Natural killer cell (primary cell): Measurements from ENCODE around the gene HSD17B12. TPM values are rescaled to one million over a fixed set of nuclear protein-coding genes. Genes with fewer than 3 reads are reported as not detected.
"Not testable (repeated sequence)": the region's sequence is repeated elsewhere in the genome, so short reads cannot be mapped to it uniquely, and the experiment has no call there.

Experiments used
- ATAC-seq, 3 donors: fragments of 150-1000 bp in 2 of 3; fragments of 200-7000 bp in 1 of 3; cut with Tn5 transposase; 1 replicate in 1 of 3; 2 replicates in 2 of 3; pipeline ENCODE4 v1.10.0; 2021; ENCODE audit warnings: mild to moderate bottlenecking in 2 of 3, moderate library complexity in 2 of 3
- DNase-seq, 2 donors: peaks; one replicate each; pipeline versions ENCODE4 v3.0.0 to v3.0.0-alpha.2; 2013 to 2021; ENCODE audit warnings: mixed read lengths in 1 of 2
- H3K27ac ChIP-seq: one replicate; pipeline ENCODE4 v1.5.1; 2013; ENCODE audit warnings: mild to moderate bottlenecking, low read length
- H3K27me3 ChIP-seq: one replicate; pipeline ENCODE4 v1.6.1; 2013; ENCODE audit warnings: low read length; ENCODE audit not compliant: control insufficient read depth, insufficient read depth
- H3K36me3 ChIP-seq: one replicate; pipeline ENCODE4 v1.6.1; 2013; ENCODE audit warnings: low read length; ENCODE audit not compliant: control insufficient read depth, insufficient read depth
- H3K4me1 ChIP-seq: one replicate; pipeline ENCODE4 v1.6.1; 2013; ENCODE audit warnings: low read length; ENCODE audit not compliant: control insufficient read depth, insufficient read depth
- H3K4me3 ChIP-seq: one replicate; pipeline ENCODE4 v1.5.1; 2013; ENCODE audit warnings: low read length
- H3K9me3 ChIP-seq: one replicate; pipeline ENCODE4 v1.6.1; 2013; ENCODE audit warnings: low read length; ENCODE audit not compliant: control insufficient read depth, insufficient read depth
- H3K27ac Mint-ChIP-seq, 2 donors: one replicate each; pipeline ENCODE4 v1.8.0; 2022; ENCODE audit warnings: mild to moderate bottlenecking in 2 of 2, mixed read lengths in 2 of 2, moderate library complexity in 1 of 2
- H3K27me3 Mint-ChIP-seq, 2 donors: one replicate each; pipeline ENCODE4 v1.8.0; 2022; ENCODE audit warnings: low read depth in 2 of 2, mixed read lengths in 2 of 2
- H3K36me3 Mint-ChIP-seq: one replicate; pipeline ENCODE4 v1.8.0; 2022; ENCODE audit warnings: mixed read lengths
- H3K4me1 Mint-ChIP-seq, 2 donors: one replicate each; pipeline ENCODE4 v1.8.0; 2022; ENCODE audit warnings: mixed read lengths in 2 of 2
- H3K4me3 Mint-ChIP-seq: one replicate; pipeline ENCODE4 v1.8.0; 2022; ENCODE audit warnings: mild to moderate bottlenecking, moderate library complexity, mixed read lengths
- H3K9me3 Mint-ChIP-seq, 2 donors: one replicate each; pipeline ENCODE4 v1.8.0; 2022; ENCODE audit warnings: mixed read lengths in 2 of 2
- WGBS: methylation state at CpG from one replicate; pipeline ENCODE4 v1.1.7; 2013; ENCODE audit warnings: missing lambda C conversion rate; ENCODE audit not compliant: insufficient coverage; 5-methylcytosine and 5-hydroxymethylcytosine counted together
- intact Hi-C: fragments of 100-400 bp; cut with micrococcal nuclease; formaldehyde crosslinking; loops from one replicate; pipeline ENCODE4 v1.14.2; 2022
- total RNA-seq, 4 donors: library from RNA; stranded (reverse); fragments of 120-200 nt in 1 of 4; gene quantifications; one replicate each; pipeline versions ENCODE4 v1.2.3 to v1.2.4, GENCODE V29; 2013 to 2022
- TF ChIP-seq, protein P1 (sequence below): fragments of 200-600 bp; IDR thresholded peaks from one replicate; pipeline ENCODE4 v1.8.0; 2022; ENCODE audit warnings: antibody characterized with exemption

Gene HSD17B12
- total RNA-seq, 3 donors from 2014 or later (not counting 1 experiment from before 2014, with no cell fraction given): 21.0 to 26.3 (median 26.1) TPM

DNA sequence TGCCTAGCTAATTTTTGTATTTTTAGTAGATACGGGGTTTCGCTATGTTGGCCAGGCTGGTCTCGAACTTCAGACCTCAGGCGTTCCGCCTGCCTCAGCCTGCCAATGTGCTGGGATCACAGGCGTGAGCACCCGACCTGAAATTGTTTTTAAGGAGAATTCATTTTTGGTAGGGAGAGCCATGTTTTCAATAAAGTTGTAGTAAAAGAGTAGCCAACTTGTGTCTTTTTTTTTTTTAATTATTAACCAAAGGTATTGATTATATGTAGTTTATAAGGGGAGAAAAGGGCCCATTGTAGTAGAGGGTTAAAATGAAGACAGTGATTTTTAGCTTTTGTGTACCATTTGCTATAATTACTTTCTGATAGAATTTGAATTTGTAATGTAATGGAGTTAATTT is 31.6 kb upstream of the HSD17B12 start:
- WGBS: 98% methylated on average over 6 of the region's 7 CpGs
- Mint-ChIP-seq H3K36me3 (no peaks in the 10 kb centered on the region), H3K9me3 (peaks cover 0 to 6% of the 10 kb centered on the region in 2 donors), H3K27me3 (peaks cover 0 to 3% of the 10 kb centered on the region in 2 donors), H3K4me3 (no peak overlapping the region), H3K4me1 (peaks cover 10 to 11% of the 10 kb centered on the region in 2 donors), H3K27ac (no peak overlapping the region)
- ATAC-seq (no peak), DNase-seq (no peak)
- peaks cover 8% of the 10 kb centered on the region for H3K4me1 ChIP-seq
- H3K27me3 ChIP-seq: peaks cover 4% of the 10 kb centered on the region
- intact Hi-C loops: no loop called here
- no peak overlapping the region for H3K4me3 ChIP-seq
- TF ChIP-seq, protein P1, sequence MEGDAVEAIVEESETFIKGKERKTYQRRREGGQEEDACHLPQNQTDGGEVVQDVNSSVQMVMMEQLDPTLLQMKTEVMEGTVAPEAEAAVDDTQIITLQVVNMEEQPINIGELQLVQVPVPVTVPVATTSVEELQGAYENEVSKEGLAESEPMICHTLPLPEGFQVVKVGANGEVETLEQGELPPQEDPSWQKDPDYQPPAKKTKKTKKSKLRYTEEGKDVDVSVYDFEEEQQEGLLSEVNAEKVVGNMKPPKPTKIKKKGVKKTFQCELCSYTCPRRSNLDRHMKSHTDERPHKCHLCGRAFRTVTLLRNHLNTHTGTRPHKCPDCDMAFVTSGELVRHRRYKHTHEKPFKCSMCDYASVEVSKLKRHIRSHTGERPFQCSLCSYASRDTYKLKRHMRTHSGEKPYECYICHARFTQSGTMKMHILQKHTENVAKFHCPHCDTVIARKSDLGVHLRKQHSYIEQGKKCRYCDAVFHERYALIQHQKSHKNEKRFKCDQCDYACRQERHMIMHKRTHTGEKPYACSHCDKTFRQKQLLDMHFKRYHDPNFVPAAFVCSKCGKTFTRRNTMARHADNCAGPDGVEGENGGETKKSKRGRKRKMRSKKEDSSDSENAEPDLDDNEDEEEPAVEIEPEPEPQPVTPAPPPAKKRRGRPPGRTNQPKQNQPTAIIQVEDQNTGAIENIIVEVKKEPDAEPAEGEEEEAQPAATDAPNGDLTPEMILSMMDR: no peak
- no peaks in the 10 kb centered on the region for H3K9me3 ChIP-seq
- H3K36me3 ChIP-seq: no peaks in the 10 kb centered on the region
- no peak overlapping the region for H3K27ac ChIP-seq

DNA sequence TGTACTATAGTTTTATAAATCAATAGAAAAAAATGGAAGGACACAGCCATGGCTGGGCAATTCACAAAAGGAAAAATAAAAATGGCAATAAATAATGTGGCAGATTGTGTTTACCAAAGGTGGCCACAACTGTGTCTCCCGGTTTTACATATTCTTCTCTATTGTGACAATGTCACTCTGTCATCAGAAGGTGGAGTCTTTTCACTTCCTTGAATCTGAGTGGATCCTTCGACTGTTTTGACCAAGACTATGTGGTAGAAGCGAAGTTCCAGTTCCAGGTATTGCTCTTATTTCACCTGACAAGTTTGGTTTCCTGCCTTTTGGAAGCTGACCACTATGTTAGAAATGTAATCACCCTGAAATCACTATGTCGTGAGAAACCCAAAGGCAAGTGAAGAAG is 31.0 kb upstream of the HSD17B12 start:
- intact Hi-C loops: no loop called here
- Mint-ChIP-seq H3K27ac (no peak overlapping the region), H3K4me3 (no peak overlapping the region), H3K9me3 (peaks cover 0 to 6% of the 10 kb centered on the region in 2 donors), H3K36me3 (no peaks in the 10 kb centered on the region), H3K27me3 (peaks cover 0 to 3% of the 10 kb centered on the region in 2 donors), H3K4me1 (peaks cover 5 to 6% of the 10 kb centered on the region in 2 donors)
- ATAC-seq (no peak), DNase-seq (no peak)
- Histone ChIP-seq H3K36me3 (no peaks in the 10 kb centered on the region), H3K27me3 (peaks cover 4% of the 10 kb centered on the region), H3K4me1 (peaks cover 6% of the 10 kb centered on the region), H3K9me3 (no peaks in the 10 kb centered on the region), H3K27ac (no peak overlapping the region), H3K4me3 (no peak overlapping the region)
- TF ChIP-seq, protein P1: no peak
- 95% methylated on average over 4 of the region's 4 CpGs for WGBS

DNA sequence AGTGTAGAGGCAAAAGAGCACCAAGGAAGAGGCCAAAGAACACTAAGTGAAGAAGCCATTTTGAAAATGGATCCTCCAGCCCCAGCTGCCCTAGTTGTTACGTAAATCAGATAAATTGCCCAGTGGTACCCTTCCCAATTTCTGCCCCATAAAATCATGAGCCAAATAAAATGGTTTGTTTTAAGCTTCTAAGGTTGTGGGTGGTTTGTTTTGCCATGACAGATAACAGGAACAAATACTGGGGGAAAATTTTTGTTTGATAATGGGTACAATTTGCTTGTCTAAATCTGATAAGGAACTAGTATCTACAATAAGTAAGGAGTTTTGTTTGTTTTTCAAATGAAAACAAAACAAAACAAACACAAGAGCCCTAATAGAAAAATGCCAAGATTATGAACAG is 30.6 kb upstream of the HSD17B12 start:
- DNase-seq: no peak
- Histone ChIP-seq H3K27me3 (peaks cover 4% of the 10 kb centered on the region), H3K4me1 (peaks cover 2% of the 10 kb centered on the region), H3K9me3 (no peaks in the 10 kb centered on the region), H3K4me3 (no peak overlapping the region), H3K36me3 (no peaks in the 10 kb centered on the region), H3K27ac (no peak overlapping the region)
- Mint-ChIP-seq H3K9me3 (peaks cover 0 to 6% of the 10 kb centered on the region in 2 donors), H3K27ac (no peak overlapping the region), H3K36me3 (no peaks in the 10 kb centered on the region), H3K4me3 (no peak overlapping the region), H3K27me3 (peaks cover 0 to 3% of the 10 kb centered on the region in 2 donors), H3K4me1 (peaks cover under 1 to 2% of the 10 kb centered on the region in 2 donors)
- ATAC-seq: no peak
- 83% methylated on average over 1 of the region's 1 CpG for WGBS
- TF ChIP-seq, protein P1: no peak
- intact Hi-C loops: no loop called here

DNA sequence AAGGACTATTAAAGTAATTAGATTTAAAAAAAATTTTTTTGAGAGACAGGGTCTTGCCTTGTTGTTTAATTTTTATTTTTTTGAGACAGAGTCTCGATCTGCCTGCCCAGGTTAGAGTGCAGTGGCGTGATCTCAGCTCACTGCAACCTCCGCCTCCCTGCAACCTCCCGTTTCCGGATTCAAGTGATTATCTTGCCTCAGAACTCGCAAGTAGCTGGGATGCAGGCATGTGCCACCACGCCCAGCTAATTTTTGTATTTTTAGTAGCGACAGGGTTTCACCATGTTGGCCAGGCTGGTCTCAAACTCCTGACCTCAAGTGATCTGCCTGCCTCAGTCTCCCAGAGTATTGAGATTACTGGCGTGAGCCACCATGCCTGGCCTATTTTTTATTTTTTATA is 17.5 kb upstream of the HSD17B12 start:
- 90% methylated on average over 9 of the region's 9 CpGs for WGBS
- H3K4me1 Mint-ChIP-seq, H3K36me3 Mint-ChIP-seq, H3K4me3 Mint-ChIP-seq, H3K9me3 Mint-ChIP-seq, H3K4me3 ChIP-seq, ATAC-seq, H3K27ac Mint-ChIP-seq, H3K9me3 ChIP-seq, H3K4me1 ChIP-seq, H3K36me3 ChIP-seq, H3K27me3 ChIP-seq, intact Hi-C loops, DNase-seq, H3K27ac ChIP-seq: not testable (repeated sequence)
- peaks cover 13 to 28% of the 10 kb centered on the region in 2 donors for H3K27me3 Mint-ChIP-seq
